Neutrophil (primary cell): ENCODE measurements around the gene ARHGAP23.

Experiments
- H3K27ac ChIP-seq: fragments of 200-600 bp; sonication (generic); 2 replicates; pipeline ENCODE4 v1.5.1; 2016; ENCODE audit warnings: mild to moderate bottlenecking, moderate library complexity
- H3K27me3 ChIP-seq: fragments of 200-600 bp; sonication (generic); 2 replicates; pipeline ENCODE4 v1.6.0; 2016; ENCODE audit warnings: mild to moderate bottlenecking
- H3K36me3 ChIP-seq: fragments of 200-600 bp; sonication (generic); 2 replicates; pipeline ENCODE4 v1.5.1; 2017
- H3K4me1 ChIP-seq, 2 experiments: fragments of 200-600 bp in 1 of 2; sonication (generic) in 1 of 2; 1 replicate in 1 of 2; 2 replicates in 1 of 2; pipeline versions ENCODE4 v1.5.1 to v1.6.1; 2013 to 2016; ENCODE audit warnings: low read depth in 1 of 2, low read length in 1 of 2, mild to moderate bottlenecking in 1 of 2, moderate library complexity in 1 of 2; ENCODE audit not compliant: control insufficient read depth in 1 of 2, insufficient read depth in 1 of 2
- H3K4me3 ChIP-seq, 2 experiments: fragments of 200-600 bp in 1 of 2; sonication (generic) in 1 of 2; 1 replicate in 1 of 2; 2 replicates in 1 of 2; pipeline ENCODE4 v1.5.1; 2013 to 2016; ENCODE audit warnings: low read depth in 1 of 2, low read length in 1 of 2, mild to moderate bottlenecking in 1 of 2, moderate library complexity in 1 of 2
- H3K9me3 ChIP-seq: fragments of 200-600 bp; sonication (generic); 2 replicates; pipeline ENCODE4 v1.5.1; 2016
- CTCF ChIP-seq: fragments of 200-600 bp; sonication (generic); IDR thresholded peaks from 2 replicates; pipeline ENCODE4 v1.5.1; 2016; ENCODE audit warnings: antibody characterized with exemption

The ARHGAP23 gene

GRCh38 chr17:38448208-38448771 is 20.0 kb downstream of the ARHGAP23 start:
- H3K27ac ChIP-seq: no peak overlapping the region
- H3K4me1 ChIP-seq: peaks cover 0 to 3% of the 10 kb centered on the region in 2 experiments
- no peaks in the 10 kb centered on the region for H3K36me3 ChIP-seq

GRCh38 chr17:38449364-38449763 is 21.1 kb downstream of the ARHGAP23 start:
- Histone ChIP-seq H3K4me1 (peaks cover 0 to 4% of the 10 kb centered on the region in 2 experiments), H3K9me3 (no peaks in the 10 kb centered on the region), H3K27ac (no peak overlapping the region), H3K27me3 (peaks cover 38% of the 10 kb centered on the region), H3K4me3 (no peak overlapping the region), H3K36me3 (no peaks in the 10 kb centered on the region)
- no peak for TF ChIP-seq CTCF

More at GRCh38 chr17:38448208-38448771, 20.0 kb downstream of the ARHGAP23 start:
- Histone ChIP-seq H3K9me3 (no peaks in the 10 kb centered on the region), H3K4me3 (no peak overlapping the region), H3K27me3 (peaks cover 29% of the 10 kb centered on the region)
- TF ChIP-seq CTCF: no peak

GRCh38 chr17:38450557-38451029 is 22.3 kb downstream of the ARHGAP23 start:
- Histone ChIP-seq H3K27ac (no peak overlapping the region), H3K4me3 (no peak overlapping the region), H3K27me3 (peaks cover 50% of the 10 kb centered on the region), H3K4me1 (peaks cover 0 to 4% of the 10 kb centered on the region in 2 experiments), H3K9me3 (no peaks in the 10 kb centered on the region), H3K36me3 (no peaks in the 10 kb centered on the region)
- TF ChIP-seq CTCF: no peak

GRCh38 chr17:38451030-38451839 is 23.0 kb downstream of the ARHGAP23 start:
- peaks cover 50% of the 10 kb centered on the region for H3K27me3 ChIP-seq
- H3K36me3 ChIP-seq: no peaks in the 10 kb centered on the region
- TF ChIP-seq CTCF: no peak
- peaks cover 0 to 4% of the 10 kb centered on the region in 2 experiments for H3K4me1 ChIP-seq
- H3K4me3 ChIP-seq: no peak overlapping the region
- no peak overlapping the region for H3K27ac ChIP-seq
- H3K9me3 ChIP-seq: no peaks in the 10 kb centered on the region

- Histone ChIP-seq H3K4me1 (peaks cover 0 to 4% of the 10 kb centered on the region in 2 experiments), H3K36me3 (no peaks in the 10 kb centered on the region), H3K4me3 (no peak overlapping the region), H3K27me3 (peaks cover 50% of the 10 kb centered on the region), H3K9me3 (no peaks in the 10 kb centered on the region), H3K27ac (no peak overlapping the region)
- TF ChIP-seq CTCF: no peak
Measured at GRCh38 chr17:38451840-38452529, 23.7 kb downstream of the ARHGAP23 start.
